NK-92 (cell line): Measurements from ENCODE around the gene SOX8.

Source experiments
- DNase-seq: peaks from one replicate; lab custom pipeline; 2025; ENCODE audit not compliant: unreplicated experiment; lab: John Stamatoyannopoulos, UW

The SOX8 gene

GRCh38 chr16:1003391-1004347 lies 22.1 kb downstream of the SOX8 start:
- DNase-seq, result no peak

GRCh38 chr16:1005286-1005685 lies 23.7 kb downstream of the SOX8 start:
- DNase-seq, result no peak

- no peak for DNase-seq
Observed at GRCh38 chr16:1006781-1007180, 25.2 kb downstream of the SOX8 start.

GRCh38 chr16:1007284-1007850 lies 25.8 kb downstream of the SOX8 start:
- DNase-seq, result no peak

GRCh38 chr16:1008085-1008484 lies 26.5 kb downstream of the SOX8 start:
- DNase-seq, result no peak

- DNase-seq, result no peak
Observed at GRCh38 chr16:1009358-1010150, 28.0 kb downstream of the SOX8 start.

- no peak for DNase-seq
Observed at GRCh38 chr16:1010251-1010650, 28.7 kb downstream of the SOX8 start.

GRCh38 chr16:1010815-1011214 lies 29.2 kb downstream of the SOX8 start:
- DNase-seq, result no peak

GRCh38 chr16:1011316-1012082 lies 29.9 kb downstream of the SOX8 start:
- no peak for DNase-seq

- DNase-seq, result no peak
Observed at GRCh38 chr16:1012135-1012534, 30.6 kb downstream of the SOX8 start.

- no peak for DNase-seq
Observed at GRCh38 chr16:1012722-1013592, 31.4 kb downstream of the SOX8 start.

- no peak for DNase-seq
Observed at GRCh38 chr16:1013593-1013900, 32.0 kb downstream of the SOX8 start.

GRCh38 chr16:1014221-1014620 lies 32.7 kb downstream of the SOX8 start:
- no peak for DNase-seq

- DNase-seq, result no peak
Observed at GRCh38 chr16:1014771-1015495, 33.4 kb downstream of the SOX8 start.

GRCh38 chr16:1018447-1019198 lies 37.1 kb downstream of the SOX8 start:
- no peak for DNase-seq

- no peak for DNase-seq
Observed at GRCh38 chr16:1019231-1020090, 37.9 kb downstream of the SOX8 start.

GRCh38 chr16:1020091-1020399 lies 38.5 kb downstream of the SOX8 start:
- DNase-seq, result no peak

- DNase-seq, result no peak
Observed at GRCh38 chr16:1020591-1020990, 39.0 kb downstream of the SOX8 start.
